Measurements from ENCODE around the gene CEP112.

The CEP112 gene

GRCh38 chr17:65593855-65594845 lies 597.8 kb downstream of the CEP112 start:
- Histone ChIP-seq H3K36me3 (replicated peaks; ENCODE audit: insufficient read depth, low read length) (no peaks in the 10 kb centered on the region), H3F3A (ENCODE audit: insufficient read depth, low read length) (no peaks in the 10 kb centered on the region), H2AFZ (ENCODE audit: low read length) (no peak overlapping the region), H3K27ac (ENCODE audit: low read length) (no peak overlapping the region), H3K9ac (ENCODE audit: low read length) (no peak overlapping the region), H3K27me3 (replicated peaks; ENCODE audit: insufficient read depth, low read length) (no peaks in the 10 kb centered on the region), H3K79me2 (ENCODE audit: low read length) (no peaks in the 10 kb centered on the region), H3K4me3 (ENCODE audit: low read length) (no peak overlapping the region), H3K4me2 (ENCODE audit: low read depth, low read length) (no peak overlapping the region), H3K4me1 (ENCODE audit: low read length) (no peaks in the 10 kb centered on the region), H3K9me3 (replicated peaks; ENCODE audit: insufficient read depth, low read length) (no peaks in the 10 kb centered on the region), H3K9me2 (replicated peaks; ENCODE audit: insufficient read depth, low read length) (no peaks in the 10 kb centered on the region), H4K20me1 (ENCODE audit: insufficient read depth, low read length) (no peaks in the 10 kb centered on the region)
- TF ChIP-seq, protein P1, sequence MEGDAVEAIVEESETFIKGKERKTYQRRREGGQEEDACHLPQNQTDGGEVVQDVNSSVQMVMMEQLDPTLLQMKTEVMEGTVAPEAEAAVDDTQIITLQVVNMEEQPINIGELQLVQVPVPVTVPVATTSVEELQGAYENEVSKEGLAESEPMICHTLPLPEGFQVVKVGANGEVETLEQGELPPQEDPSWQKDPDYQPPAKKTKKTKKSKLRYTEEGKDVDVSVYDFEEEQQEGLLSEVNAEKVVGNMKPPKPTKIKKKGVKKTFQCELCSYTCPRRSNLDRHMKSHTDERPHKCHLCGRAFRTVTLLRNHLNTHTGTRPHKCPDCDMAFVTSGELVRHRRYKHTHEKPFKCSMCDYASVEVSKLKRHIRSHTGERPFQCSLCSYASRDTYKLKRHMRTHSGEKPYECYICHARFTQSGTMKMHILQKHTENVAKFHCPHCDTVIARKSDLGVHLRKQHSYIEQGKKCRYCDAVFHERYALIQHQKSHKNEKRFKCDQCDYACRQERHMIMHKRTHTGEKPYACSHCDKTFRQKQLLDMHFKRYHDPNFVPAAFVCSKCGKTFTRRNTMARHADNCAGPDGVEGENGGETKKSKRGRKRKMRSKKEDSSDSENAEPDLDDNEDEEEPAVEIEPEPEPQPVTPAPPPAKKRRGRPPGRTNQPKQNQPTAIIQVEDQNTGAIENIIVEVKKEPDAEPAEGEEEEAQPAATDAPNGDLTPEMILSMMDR (IDR thresholded peaks at IDR 0.05; ENCODE audit: low read length): no peak
- TF ChIP-seq EZH2 (optimal IDR thresholded peaks at IDR 0.05; ENCODE audit: low read depth, low read length): no peak
- no peak for TF ChIP-seq EZH2phosphoT487 (IDR thresholded peaks at IDR 0.05; ENCODE audit: low read length)
- DNase-seq: no peak

GRCh38 chr17:65593092-65593854 lies 598.7 kb downstream of the CEP112 start:
- Histone ChIP-seq H3K9me3 (replicated peaks; ENCODE audit: insufficient read depth, low read length) (no peaks in the 10 kb centered on the region), H2AFZ (ENCODE audit: low read length) (no peak overlapping the region), H3K27ac (ENCODE audit: low read length) (no peak overlapping the region), H4K20me1 (ENCODE audit: insufficient read depth, low read length) (no peaks in the 10 kb centered on the region), H3K4me2 (ENCODE audit: low read depth, low read length) (no peak overlapping the region), H3K4me3 (ENCODE audit: low read length) (no peak overlapping the region), H3K79me2 (ENCODE audit: low read length) (no peaks in the 10 kb centered on the region), H3K27me3 (replicated peaks; ENCODE audit: insufficient read depth, low read length) (no peaks in the 10 kb centered on the region), H3K9ac (ENCODE audit: low read length) (no peak overlapping the region), H3F3A (ENCODE audit: insufficient read depth, low read length) (no peaks in the 10 kb centered on the region), H3K36me3 (replicated peaks; ENCODE audit: insufficient read depth, low read length) (no peaks in the 10 kb centered on the region), H3K9me2 (replicated peaks; ENCODE audit: insufficient read depth, low read length) (no peaks in the 10 kb centered on the region), H3K4me1 (ENCODE audit: low read length) (no peaks in the 10 kb centered on the region)
- TF ChIP-seq EZH2phosphoT487 (IDR thresholded peaks at IDR 0.05; ENCODE audit: low read length): no peak
- DNase-seq: no peak

GRCh38 chr17:65592125-65592965 lies 599.6 kb downstream of the CEP112 start:
- H3K36me3 ChIP-seq (replicated peaks; ENCODE audit: insufficient read depth, low read length): no peaks in the 10 kb centered on the region

More at GRCh38 chr17:65592125-65592965, 599.6 kb downstream of the CEP112 start:
- no peak for TF ChIP-seq EZH2phosphoT487 (IDR thresholded peaks at IDR 0.05; ENCODE audit: low read length)
- TF ChIP-seq EZH2 (optimal IDR thresholded peaks at IDR 0.05; ENCODE audit: low read depth, low read length): no peak
- TF ChIP-seq, protein P1 (IDR thresholded peaks at IDR 0.05; ENCODE audit: low read length): no peak
- Histone ChIP-seq H3K27me3 (replicated peaks; ENCODE audit: insufficient read depth, low read length) (no peaks in the 10 kb centered on the region), H3F3A (ENCODE audit: insufficient read depth, low read length) (no peaks in the 10 kb centered on the region), H4K20me1 (ENCODE audit: insufficient read depth, low read length) (no peaks in the 10 kb centered on the region), H3K79me2 (ENCODE audit: low read length) (no peaks in the 10 kb centered on the region), H3K9ac (ENCODE audit: low read length) (no peak overlapping the region), H3K4me1 (ENCODE audit: low read length) (no peaks in the 10 kb centered on the region), H3K4me2 (ENCODE audit: low read depth, low read length) (no peak overlapping the region), H3K27ac (ENCODE audit: low read length) (no peak overlapping the region), H3K4me3 (ENCODE audit: low read length) (no peak overlapping the region), H3K9me3 (replicated peaks; ENCODE audit: insufficient read depth, low read length) (no peaks in the 10 kb centered on the region), H3K9me2 (replicated peaks; ENCODE audit: insufficient read depth, low read length) (no peaks in the 10 kb centered on the region), H2AFZ (ENCODE audit: low read length) (no peak overlapping the region)
- no peak for DNase-seq

Data from MM.1S (cell line).